ENCODE results near the gene TTLL10.

DNA sequence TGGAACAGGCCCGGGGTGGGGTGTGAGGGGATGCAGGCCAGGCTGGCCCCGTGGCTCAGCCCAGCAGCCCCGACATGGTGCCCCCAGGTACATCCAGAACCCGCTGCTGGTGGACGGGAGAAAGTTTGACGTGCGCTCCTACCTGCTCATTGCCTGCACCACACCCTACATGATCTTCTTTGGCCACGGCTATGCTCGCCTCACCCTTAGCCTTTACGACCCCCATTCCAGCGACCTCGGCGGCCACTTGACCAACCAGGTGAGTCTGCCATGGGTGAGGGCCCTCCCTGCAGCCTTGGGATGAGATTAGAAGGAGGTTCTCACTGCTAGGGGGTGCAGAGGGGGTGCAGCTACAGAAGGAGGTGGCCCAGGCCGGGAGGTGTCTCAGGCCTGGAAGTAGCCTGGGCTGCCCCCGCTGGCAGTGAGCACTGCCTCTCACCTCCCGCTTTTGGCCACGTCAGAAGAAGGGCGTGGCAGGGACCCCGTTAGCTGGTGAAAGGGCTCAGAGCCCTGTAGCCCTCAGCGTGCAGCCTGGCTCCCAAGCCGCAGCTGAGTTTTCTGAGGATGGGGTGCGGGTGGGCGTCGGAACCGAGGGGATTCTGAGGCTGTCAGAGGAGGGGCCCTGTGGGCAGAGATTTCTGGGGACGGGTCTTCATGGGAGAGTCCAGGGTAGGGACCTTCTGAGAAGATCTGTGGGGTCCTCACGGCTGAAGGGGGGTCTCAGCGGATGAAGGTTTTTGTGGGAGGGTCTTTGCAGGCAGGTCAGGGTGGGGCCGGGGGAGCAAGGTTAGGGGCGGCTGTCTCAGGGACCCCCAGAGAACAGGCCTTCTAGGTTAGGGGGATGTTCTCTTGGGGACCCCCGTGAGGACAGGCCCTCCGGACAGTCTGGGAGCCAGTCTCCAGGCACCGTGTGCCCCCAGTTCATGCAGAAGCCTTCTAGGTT is 10.4 kb downstream of the TTLL10 start:
- TF ChIP-seq POLR2A (IDR thresholded peaks at IDR 0.05; ENCODE audit: low read length) (no peak), GATA1 (IDR thresholded peaks at IDR 0.05; ENCODE audit: low read depth, low read length) (no peak)
